Measurements from ENCODE around the gene OGDH.

The OGDH gene

DNA sequence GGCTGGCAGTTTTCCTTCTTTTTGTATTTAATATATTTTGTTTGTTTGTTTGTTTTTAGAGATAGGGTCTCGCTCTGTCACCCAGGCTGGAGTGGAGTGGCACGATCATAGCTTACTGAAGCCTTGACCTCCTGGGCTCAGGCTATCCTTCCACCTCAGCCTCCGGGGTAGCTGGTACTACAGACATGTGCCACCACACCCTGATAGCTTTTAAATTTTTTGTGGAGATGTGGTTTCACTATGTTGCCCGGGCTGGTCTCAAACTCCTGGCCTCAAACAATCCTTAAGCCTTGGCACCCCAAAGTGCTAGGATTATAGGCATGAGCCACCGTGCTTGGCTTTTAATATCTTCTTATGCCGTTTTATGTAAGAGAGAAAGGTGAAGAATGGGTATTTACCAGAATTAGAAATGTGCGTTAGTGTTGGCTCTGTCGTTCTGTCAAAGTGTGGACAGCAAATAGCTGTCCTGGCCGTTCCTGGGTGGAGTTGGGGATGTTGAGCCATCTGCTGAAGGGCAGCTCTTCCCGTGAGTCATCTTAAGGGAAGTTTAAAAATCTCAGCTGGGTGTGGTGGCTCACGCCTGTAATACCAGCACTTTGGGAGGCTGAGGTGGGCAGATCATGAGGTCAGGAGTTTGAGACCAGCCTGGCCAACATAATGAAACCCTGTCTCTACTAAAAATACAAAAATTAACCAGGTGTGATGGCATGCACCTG is 14.8 kb downstream of the OGDH start:
- Histone ChIP-seq H3K9me3 (ENCODE audit: control insufficient read depth, insufficient read depth, low read length) (no peaks in the 10 kb centered on the region), H3K4me1 (ENCODE audit: insufficient read depth, low read length) (peaks cover under 1% of the 10 kb centered on the region; the same call in 1 of the 2 replicates), H3K36me3 (ENCODE audit: insufficient read depth, low read length) (peaks cover 3% of the 10 kb centered on the region; the same call in 1 of the 2 replicates), H3K9ac (ENCODE audit: low read depth, low read length) (no peak overlapping the region)

DNA sequence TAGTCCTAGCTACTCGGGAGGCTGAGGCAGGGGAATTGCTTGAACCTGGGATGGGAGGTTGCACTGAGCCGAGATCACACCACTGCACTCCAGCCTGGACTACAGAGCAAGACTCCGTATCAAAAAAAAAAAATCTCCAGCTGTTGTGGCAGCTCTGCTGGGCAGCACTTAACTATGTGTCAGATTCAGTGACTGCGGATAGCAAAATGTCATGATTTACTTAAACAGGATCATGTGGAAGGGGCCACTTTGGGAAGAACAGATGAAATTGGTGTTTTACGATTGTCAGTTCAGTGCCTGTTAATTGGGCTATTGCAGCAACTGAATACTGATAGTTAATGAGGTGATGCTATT is 15.3 kb downstream of the OGDH start:
- Histone ChIP-seq H3K9me3 (ENCODE audit: control insufficient read depth, insufficient read depth, low read length) (no peaks in the 10 kb centered on the region), H3K9ac (ENCODE audit: low read depth, low read length) (no peak overlapping the region), H3K4me1 (ENCODE audit: insufficient read depth, low read length) (peaks cover 4% of the 10 kb centered on the region; the same call in 1 of the 2 replicates), H3K36me3 (ENCODE audit: insufficient read depth, low read length) (peaks cover 3% of the 10 kb centered on the region; the same call in 1 of the 2 replicates)

DNA sequence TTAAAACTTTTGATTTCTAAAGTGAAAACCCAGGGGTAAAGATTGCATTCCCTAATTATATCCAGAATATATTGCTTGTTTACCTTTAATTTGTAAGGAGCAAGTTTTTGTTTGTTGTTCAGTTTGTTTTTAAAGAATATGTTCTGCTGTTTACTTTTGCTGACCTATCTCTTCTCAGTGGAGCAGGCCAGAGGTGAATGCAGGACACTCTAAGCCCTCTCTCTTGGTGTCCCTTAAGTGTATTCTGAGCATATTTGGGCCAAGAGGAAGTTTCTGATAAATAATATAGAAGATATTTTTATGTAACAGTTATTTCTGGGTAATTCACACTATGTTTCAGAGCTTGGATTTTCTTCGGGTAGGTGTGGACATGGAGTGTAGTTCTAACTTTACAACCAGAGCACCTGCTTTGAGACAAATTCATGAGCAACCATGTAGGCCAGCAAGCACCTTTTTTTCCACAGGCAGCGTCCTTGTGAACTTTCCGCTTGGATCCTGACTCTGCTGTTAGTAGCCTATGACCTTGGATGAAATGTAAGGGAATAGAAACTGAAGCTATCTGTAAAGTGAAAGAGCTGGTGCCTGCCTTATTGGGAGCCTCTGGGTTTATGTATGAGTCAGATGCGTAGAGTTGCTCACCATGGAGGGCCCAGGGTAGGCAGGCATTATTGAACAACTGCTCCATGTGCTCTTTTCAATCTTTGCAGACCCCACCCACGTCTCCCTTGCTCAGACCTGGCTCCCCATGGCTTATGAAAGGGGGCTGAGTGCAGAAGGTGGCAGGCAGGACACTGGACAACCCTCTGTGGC is 16.1 kb downstream of the OGDH start:
- Histone ChIP-seq H3K36me3 (ENCODE audit: insufficient read depth, low read length) (peaks cover 3% of the 10 kb centered on the region; the same call in 1 of the 2 replicates), H3K9ac (ENCODE audit: low read depth, low read length) (no peak overlapping the region), H3K4me1 (ENCODE audit: insufficient read depth, low read length) (peaks cover 4% of the 10 kb centered on the region; the same call in 1 of the 2 replicates), H3K9me3 (ENCODE audit: control insufficient read depth, insufficient read depth, low read length) (no peaks in the 10 kb centered on the region)

DNA sequence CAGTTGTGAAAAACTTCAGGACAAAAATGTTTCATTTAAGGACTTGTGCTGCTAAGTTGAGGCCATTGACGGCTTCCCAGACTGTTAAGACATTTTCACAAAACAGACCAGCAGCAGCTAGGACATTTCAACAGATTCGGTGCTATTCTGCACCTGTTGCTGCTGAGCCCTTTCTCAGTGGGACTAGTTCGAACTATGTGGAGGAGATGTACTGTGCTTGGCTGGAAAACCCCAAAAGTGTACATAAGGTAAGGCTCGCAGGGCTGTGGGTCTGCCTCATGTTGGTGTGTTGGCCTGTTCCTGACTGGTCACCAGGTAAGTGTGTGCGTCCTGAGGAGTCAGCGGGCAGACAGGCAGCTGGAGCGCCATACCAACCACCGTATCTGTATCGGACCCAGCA is 17.9 kb downstream of the OGDH start:
- H3K4me1 ChIP-seq (ENCODE audit: insufficient read depth, low read length) = peaks cover 4% of the 10 kb centered on the region; the same call in 1 of the 2 replicates
- no peak overlapping the region for H3K9ac ChIP-seq (ENCODE audit: low read depth, low read length)
- H3K9me3 ChIP-seq (ENCODE audit: control insufficient read depth, insufficient read depth, low read length) = no peaks in the 10 kb centered on the region
- peaks cover 3% of the 10 kb centered on the region; the same call in 1 of the 2 replicates for H3K36me3 ChIP-seq (ENCODE audit: insufficient read depth, low read length)

DNA sequence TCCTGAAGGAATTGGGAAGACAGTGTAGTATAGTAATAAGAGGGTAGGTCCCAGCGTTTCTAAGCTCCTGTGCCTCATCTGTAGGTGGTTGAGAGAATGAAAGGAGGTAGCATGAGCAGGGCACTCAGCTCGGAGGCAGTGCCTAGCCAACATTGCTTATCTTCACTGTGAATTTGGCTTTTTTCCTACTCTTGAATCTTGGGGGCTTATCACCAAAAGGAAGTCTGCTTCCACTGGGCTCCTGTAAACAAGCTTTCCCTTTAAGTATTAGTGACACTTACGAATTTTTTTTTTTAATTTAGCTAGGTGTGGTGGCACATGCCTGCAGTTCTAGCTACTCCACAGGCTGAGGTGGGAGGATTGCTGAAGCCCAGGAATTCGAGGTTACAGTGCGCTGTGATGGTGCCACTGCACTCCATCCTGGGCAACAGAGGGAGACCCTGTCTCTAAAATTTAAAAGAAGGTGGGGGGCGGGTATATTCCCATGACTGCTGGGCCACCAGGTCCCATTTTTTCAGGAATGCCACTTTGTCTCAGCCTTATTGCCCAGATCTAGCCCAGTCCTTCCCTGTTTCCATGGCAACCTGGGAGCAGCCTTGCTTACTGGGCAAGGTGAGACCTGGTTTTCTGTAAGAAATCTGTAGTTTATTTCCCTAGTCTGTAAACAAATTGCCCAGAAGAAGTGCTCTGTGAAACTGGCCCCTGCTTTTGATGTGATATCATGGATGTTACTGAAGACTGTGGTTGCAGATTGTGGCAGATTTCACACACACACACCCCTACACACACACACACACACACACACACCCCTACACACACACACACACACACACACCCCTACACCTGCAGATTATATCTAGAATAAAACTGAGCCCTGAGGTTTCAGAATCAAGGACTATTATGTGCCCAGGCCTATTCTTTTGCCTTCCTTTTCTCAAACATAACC is 19.4 kb downstream of the OGDH start:
- H3K4me1 ChIP-seq (ENCODE audit: insufficient read depth, low read length) = peaks cover 8% of the 10 kb centered on the region; the same call in 1 of the 2 replicates

DNA sequence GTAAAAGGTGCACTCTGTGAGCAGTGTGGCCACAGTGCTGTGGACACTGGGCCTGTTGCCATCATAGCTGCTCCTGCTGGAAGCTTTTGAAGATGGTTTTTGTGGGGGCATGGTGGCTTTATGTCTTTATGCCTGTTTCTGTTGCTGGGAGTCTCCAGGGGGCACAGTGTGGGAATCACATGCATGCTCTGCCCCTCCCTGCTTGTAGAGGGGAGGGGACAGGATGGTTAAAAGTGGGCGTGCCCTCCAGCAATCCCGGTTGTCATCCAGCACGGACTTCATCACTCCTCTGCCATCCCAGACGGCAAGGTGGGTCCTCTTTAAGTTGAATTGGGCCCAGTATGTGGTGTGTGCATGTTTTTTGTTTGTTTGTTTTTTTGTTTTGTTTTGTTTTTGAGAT is 20.2 kb downstream of the OGDH start:
- Histone ChIP-seq H3K36me3 (ENCODE audit: insufficient read depth, low read length) (peaks cover 3% of the 10 kb centered on the region; the same call in 1 of the 2 replicates), H3K9me3 (ENCODE audit: control insufficient read depth, insufficient read depth, low read length) (no peaks in the 10 kb centered on the region), H3K9ac (ENCODE audit: low read depth, low read length) (no peak overlapping the region), H3K4me1 (ENCODE audit: insufficient read depth, low read length) (peaks cover 17% of the 10 kb centered on the region)

More for the DNA sequence above, 19.4 kb downstream of the OGDH start:
- H3K9ac ChIP-seq (ENCODE audit: low read depth, low read length) = no peak overlapping the region
- H3K9me3 ChIP-seq (ENCODE audit: control insufficient read depth, insufficient read depth, low read length) = no peaks in the 10 kb centered on the region
- peaks cover 3% of the 10 kb centered on the region; the same call in 1 of the 2 replicates for H3K36me3 ChIP-seq (ENCODE audit: insufficient read depth, low read length)

DNA sequence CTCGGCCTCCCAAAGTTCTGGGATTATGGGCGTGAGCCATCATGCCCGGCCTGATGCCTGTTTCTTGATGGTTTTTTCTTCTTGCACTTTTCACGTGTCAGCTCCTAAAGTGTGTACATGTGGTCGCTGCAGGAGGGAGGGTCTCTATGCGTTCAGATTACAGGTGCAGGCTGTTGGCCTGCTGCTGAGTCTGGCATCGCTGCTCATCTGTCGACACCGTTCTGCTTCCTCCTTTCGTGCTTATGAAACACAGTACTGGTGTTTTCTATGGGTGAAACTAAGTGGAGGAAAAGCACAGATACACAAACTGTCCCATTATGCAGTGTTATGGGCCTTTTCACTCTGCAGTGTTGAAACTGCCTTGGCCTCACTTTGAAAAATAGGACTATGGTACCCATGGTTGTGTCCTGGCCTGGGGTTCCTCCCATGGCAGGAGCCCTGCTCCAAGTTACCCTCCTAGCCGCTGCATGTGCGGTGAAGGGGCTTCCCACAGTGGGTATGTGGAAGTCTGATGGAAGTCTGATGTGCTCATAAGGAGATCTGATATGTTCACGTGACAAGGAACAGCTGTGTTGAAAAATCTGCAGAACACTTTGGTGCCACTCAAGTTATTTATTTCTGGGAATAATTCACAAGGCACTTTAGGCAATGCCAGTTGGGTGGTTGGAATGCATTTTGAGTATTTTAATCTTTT is 23.5 kb downstream of the OGDH start:
- Histone ChIP-seq H3K4me1 (ENCODE audit: insufficient read depth, low read length) (peaks cover 21% of the 10 kb centered on the region), H3K9me3 (ENCODE audit: control insufficient read depth, insufficient read depth, low read length) (no peaks in the 10 kb centered on the region)

DNA sequence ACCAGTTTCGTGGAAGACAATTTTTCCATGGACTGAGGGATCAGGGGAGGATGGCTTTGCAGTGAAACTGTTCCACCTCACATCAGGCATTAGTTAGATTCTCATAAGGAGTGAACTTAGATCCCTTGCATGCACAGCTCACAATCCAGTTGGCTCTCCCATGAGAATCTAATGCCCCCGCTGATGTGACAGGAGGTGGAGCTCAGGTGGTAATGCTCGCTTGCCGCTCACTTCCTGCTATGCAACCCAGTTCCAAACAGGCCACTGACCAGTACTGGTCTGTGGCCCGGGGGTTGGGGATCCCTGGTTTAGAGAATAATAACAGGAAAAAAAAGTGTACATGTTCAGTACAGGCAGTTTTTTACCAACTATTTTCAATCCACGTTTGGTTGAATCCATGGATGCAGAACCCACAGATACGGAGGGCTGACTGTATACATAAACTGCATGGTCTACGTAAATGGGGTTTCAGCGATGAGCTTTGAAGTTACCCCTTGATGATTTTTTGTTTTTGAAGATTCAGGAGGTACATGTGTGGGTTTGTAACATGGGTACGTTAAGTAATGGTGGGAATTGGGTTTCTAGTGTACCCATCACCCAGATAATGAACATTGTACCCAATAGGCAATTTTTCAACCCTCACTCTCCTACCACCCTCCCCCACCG is 24.5 kb downstream of the OGDH start:
- Histone ChIP-seq H3K9ac (ENCODE audit: low read depth, low read length) (no peak overlapping the region), H3K4me1 (ENCODE audit: insufficient read depth, low read length) (peaks cover 22% of the 10 kb centered on the region), H3K36me3 (ENCODE audit: insufficient read depth, low read length) (no peaks in the 10 kb centered on the region; the same call in 1 of the 2 replicates), H3K9me3 (ENCODE audit: control insufficient read depth, insufficient read depth, low read length) (no peaks in the 10 kb centered on the region)

More for the DNA sequence above, 23.5 kb downstream of the OGDH start:
- H3K36me3 ChIP-seq (ENCODE audit: insufficient read depth, low read length) = no peaks in the 10 kb centered on the region
- no peak overlapping the region for H3K9ac ChIP-seq (ENCODE audit: low read depth, low read length)

DNA sequence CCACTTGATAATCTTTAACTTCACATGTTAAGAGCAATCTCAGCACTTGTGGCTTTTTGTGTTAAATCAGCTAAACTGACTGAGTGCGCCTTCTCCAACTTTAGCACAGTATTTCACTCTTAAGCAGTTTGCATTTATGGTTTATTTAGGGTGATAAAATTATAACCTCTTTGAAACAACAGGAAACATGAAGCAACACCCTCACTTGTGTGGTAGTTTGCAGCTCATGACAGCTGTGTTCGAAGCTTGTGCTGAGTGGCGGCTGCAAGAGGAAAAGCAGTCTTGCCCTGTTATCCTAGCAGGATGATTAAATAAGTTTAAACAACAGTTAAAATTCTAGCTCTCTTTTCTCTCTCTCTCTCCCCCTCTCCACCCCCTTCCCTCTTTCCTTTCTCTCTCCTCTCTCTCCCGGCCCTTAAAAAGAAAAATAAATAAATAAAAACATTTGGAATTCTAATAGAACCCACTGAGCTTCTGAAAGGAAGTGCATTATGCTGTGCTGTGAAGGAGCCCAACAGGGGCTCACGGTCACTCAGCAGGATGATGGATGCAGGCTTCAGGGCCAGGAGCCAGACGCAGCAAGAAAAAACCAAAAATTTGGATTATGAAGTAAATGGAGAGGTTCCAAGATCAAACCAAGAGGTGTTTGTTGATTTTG is 25.2 kb downstream of the OGDH start:
- no peaks in the 10 kb centered on the region; the same call in 1 of the 2 replicates for H3K36me3 ChIP-seq (ENCODE audit: insufficient read depth, low read length)
- no peak overlapping the region for H3K9ac ChIP-seq (ENCODE audit: low read depth, low read length)
- no peaks in the 10 kb centered on the region for H3K9me3 ChIP-seq (ENCODE audit: control insufficient read depth, insufficient read depth, low read length)
- H3K4me1 ChIP-seq (ENCODE audit: insufficient read depth, low read length) = peaks cover 24% of the 10 kb centered on the region

DNA sequence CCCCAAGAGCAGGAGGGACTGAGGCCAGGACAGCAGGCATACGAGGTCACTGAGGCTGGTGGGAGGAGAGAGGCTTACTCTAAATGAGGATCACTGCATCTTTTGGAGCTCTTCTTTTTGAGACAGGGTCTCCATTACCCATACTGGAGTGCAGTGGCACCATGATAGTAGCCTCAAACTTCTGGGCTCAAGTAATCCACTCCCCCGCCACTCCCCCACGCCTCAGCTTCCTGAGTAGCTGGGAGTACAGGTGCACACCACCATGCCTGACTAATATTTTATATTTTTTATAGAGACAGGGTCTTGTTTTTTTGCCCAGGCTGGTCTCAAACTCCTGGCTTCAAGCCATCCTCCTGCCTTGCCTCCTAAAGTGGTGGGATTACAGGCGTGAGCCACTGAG is 25.8 kb downstream of the OGDH start:
- Histone ChIP-seq H3K4me1 (ENCODE audit: insufficient read depth, low read length) (peaks cover 25% of the 10 kb centered on the region), H3K36me3 (ENCODE audit: insufficient read depth, low read length) (peaks cover 2% of the 10 kb centered on the region; the same call in 1 of the 2 replicates), H3K9me3 (ENCODE audit: control insufficient read depth, insufficient read depth, low read length) (no peaks in the 10 kb centered on the region), H3K9ac (ENCODE audit: low read depth, low read length) (no peak overlapping the region)

DNA sequence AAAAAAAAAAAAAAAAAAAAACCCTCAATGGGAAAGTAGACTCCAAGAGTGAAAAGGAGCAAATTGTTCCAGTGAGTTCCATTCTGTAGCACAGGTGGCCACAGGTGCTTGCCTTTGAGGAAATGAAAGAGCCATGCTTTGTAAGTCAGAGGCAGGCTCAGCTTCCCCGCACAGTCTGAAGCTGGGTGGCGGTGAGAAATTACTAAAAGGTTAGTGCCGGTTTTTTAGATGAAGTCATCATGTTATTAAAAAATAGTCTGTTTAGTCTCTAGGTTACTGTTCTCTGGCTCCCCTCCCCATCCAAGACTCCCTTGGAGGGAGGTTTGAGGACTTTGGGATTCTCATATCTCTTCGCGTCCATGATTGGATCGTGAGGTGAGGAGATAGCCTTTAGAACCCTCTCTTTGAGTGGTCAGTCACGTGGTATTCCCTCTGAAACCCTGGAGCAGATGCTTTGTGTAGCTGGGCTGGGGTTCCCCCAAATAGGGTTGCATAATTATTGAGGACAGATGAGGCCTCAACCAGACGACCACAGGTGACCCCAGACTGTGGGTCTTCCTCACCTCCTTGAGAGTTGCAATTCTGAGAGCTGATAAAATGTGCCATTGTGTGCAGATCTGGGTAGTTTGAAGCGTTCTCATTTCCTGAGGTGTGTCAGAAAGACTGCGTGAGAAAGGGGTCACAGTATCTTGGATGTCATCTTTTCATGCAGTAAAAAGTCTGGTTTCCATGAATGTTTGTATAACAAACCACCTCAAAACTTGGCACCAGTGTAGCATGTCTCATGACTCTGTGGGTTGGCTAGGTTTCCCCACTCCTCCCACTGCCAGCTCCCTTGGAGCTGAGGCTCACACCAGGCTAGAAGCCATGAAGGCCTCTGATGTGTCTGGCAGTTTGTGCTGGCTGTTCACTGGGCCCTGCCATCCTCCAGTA is 27.1 kb downstream of the OGDH start:
- no peaks in the 10 kb centered on the region for H3K9me3 ChIP-seq (ENCODE audit: control insufficient read depth, insufficient read depth, low read length)
- peaks cover 3% of the 10 kb centered on the region; the same call in 1 of the 2 replicates for H3K36me3 ChIP-seq (ENCODE audit: insufficient read depth, low read length)
- peaks cover 34% of the 10 kb centered on the region for H3K4me1 ChIP-seq (ENCODE audit: insufficient read depth, low read length)
- no peak overlapping the region for H3K9ac ChIP-seq (ENCODE audit: low read depth, low read length)

Data from ES-I3 (cell line).